Measurements from ENCODE around the gene L3MBTL1.

- TF ChIP-seq CTCF (IDR thresholded peaks at IDR 0.05) (no peak), POLR2AphosphoS5 (IDR thresholded peaks at IDR 0.05; ENCODE audit: low read depth, low read length) (no peak), REST (IDR thresholded peaks at IDR 0.05; ENCODE audit: insufficient read depth in 1 of 2, low read depth in 2 of 2, low read length in 1 of 2) (peak; percentile 58 to 74; a peak in 2 of 4 replicates)
Measured at GRCh38 chr20:43538878-43539700, 31.6 kb downstream of the L3MBTL1 start.

Measured in Panc1 (cell line).